Measurements from ENCODE around the gene GALNT2.

DNA sequence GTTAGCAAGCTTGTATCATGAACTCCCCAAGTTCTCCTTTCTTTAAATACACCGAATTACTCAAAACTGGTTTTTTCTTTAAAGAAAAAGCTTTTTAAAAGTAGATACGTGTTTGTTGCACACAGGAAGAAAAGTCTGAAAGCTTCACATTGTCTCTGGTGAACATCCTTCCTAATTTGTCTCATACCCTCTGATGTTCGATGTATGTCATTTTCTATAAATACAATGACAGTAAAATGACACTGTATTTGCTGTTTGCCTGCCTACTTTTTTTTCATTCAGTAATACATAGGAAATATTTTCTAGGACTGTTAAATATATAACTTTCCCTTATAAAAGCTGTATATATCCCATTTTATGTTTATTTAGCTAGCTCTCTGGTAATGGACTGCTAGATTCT is 153.9 kb downstream of the GALNT2 start:
- TF ChIP-seq KDM1A (IDR thresholded peaks at IDR 0.05; ENCODE audit: borderline replicate concordance) (no peak), SIN3A (IDR thresholded peaks at IDR 0.05; ENCODE audit: low read depth, low read length) (no peak), POLR2A (IDR thresholded peaks at IDR 0.05; ENCODE audit: low read depth, low read length) (no peak), ATF2 (IDR thresholded peaks at IDR 0.05; ENCODE audit: low read length) (no peak)
